HG03175 (cell line): ENCODE measurements around the gene TFAP2D.

Experiments
- ATAC-seq: cut with Tn5 transposase; IDR thresholded peaks from one replicate; pipeline ENCODE4 v1.9.1; 2021; ENCODE audit warnings: mild to moderate bottlenecking, moderate library complexity; ENCODE audit not compliant: unreplicated experiment

Gene TFAP2D

GRCh38 chr6:50718566-50718965 lies 5.2 kb downstream of the TFAP2D start:
- ATAC-seq, result no peak

GRCh38 chr6:50720623-50721022 lies 7.3 kb downstream of the TFAP2D start:
- ATAC-seq, result no peak

- no peak for ATAC-seq
These were observed 8.7 kb downstream of the TFAP2D start for GRCh38 chr6:50721978-50722377.

- ATAC-seq, result no peak
These were observed 9.7 kb downstream of the TFAP2D start for GRCh38 chr6:50722829-50723554.

GRCh38 chr6:50724381-50725124 lies 11.2 kb downstream of the TFAP2D start:
- no peak for ATAC-seq

- no peak for ATAC-seq
These were observed 21.2 kb downstream of the TFAP2D start for GRCh38 chr6:50734488-50734887.

- no peak for ATAC-seq
These were observed 28.8 kb downstream of the TFAP2D start for GRCh38 chr6:50742161-50742560.

GRCh38 chr6:50744976-50745375 lies 31.6 kb downstream of the TFAP2D start:
- ATAC-seq, result no peak

GRCh38 chr6:50762798-50763197 lies 49.5 kb downstream of the TFAP2D start:
- no peak for ATAC-seq

- ATAC-seq, result no peak
These were observed 65.4 kb downstream of the TFAP2D start for GRCh38 chr6:50778696-50779095.

GRCh38 chr6:50780382-50780781 lies 67.1 kb downstream of the TFAP2D start:
- ATAC-seq, result no peak

- ATAC-seq, result no peak
These were observed 72.6 kb downstream of the TFAP2D start for GRCh38 chr6:50785921-50786320.

- ATAC-seq, result peak; percentile 75
These were observed 78.7 kb downstream of the TFAP2D start for GRCh38 chr6:50791900-50792508.

GRCh38 chr6:50792771-50793170 lies 79.4 kb downstream of the TFAP2D start:
- ATAC-seq, result no peak

- no peak for ATAC-seq
These were observed 82.2 kb downstream of the TFAP2D start for GRCh38 chr6:50795574-50795973.

- ATAC-seq, result no peak
These were observed 91.0 kb downstream of the TFAP2D start for GRCh38 chr6:50804283-50804682.

- no peak for ATAC-seq
These were observed 93.7 kb downstream of the TFAP2D start for GRCh38 chr6:50807035-50807434.

GRCh38 chr6:50815436-50816114 lies 102.2 kb downstream of the TFAP2D start:
- peak; percentile 39 for ATAC-seq

- peak; percentile 71 for ATAC-seq
These were observed 102.9 kb downstream of the TFAP2D start for GRCh38 chr6:50816115-50816675.

- no peak for ATAC-seq
These were observed 103.8 kb downstream of the TFAP2D start for GRCh38 chr6:50816947-50817645.

GRCh38 chr6:50817646-50817950 lies 104.3 kb downstream of the TFAP2D start:
- ATAC-seq, result no peak
